Cerebellar cortex (tissue), 1 donor: ENCODE measurements around the gene OPALIN.

Source experiments
- DNase-seq: peaks from one replicate; pipeline ENCODE4 v3.0.0-alpha.2; 2015; ENCODE audit warnings: low spot score

OPALIN gene

GRCh38 chr10:96298362-96298761 is 60.4 kb downstream of the OPALIN start:
- no peak for DNase-seq

GRCh38 chr10:96297486-96297885 is 61.3 kb downstream of the OPALIN start:
- no peak for DNase-seq

GRCh38 chr10:96295475-96295874 is 63.3 kb downstream of the OPALIN start:
- DNase-seq: no peak
